Kidney (tissue), 14 donors: ENCODE results near the gene ME3. TPM values are rescaled to one million over a fixed set of nuclear protein-coding genes. Genes with fewer than 3 reads are reported as not detected.

Experiments
- DNase-seq, 5 donors: peaks; one replicate each; pipeline ENCODE4 v3.0.0-alpha.2; 2013 to 2020
- FAIRE-seq: peaks from 2 replicates; lab custom pipeline; 2012; peaks lifted over from hg19 to GRCh38; lab: Jason Lieb, UNC
- H3K27ac ChIP-seq, 2 donors: one replicate each; pipeline ENCODE4 v1.7.0; 2013; ENCODE audit warnings: low read depth in 2 of 2, low read length in 2 of 2, inconsistent platforms in 1 of 2
- H3K27me3 ChIP-seq: one replicate; pipeline ENCODE4 v1.7.1; 2013; ENCODE audit warnings: low read length, inconsistent platforms; ENCODE audit not compliant: control insufficient read depth, insufficient read depth
- H3K36me3 ChIP-seq, 3 donors: one replicate each; pipeline versions ENCODE4 v1.7.0 to v1.7.1; 2013; ENCODE audit warnings: low read length in 3 of 3, control low read depth in 1 of 3, inconsistent platforms in 1 of 3; ENCODE audit not compliant: insufficient read depth in 3 of 3, control insufficient read depth in 2 of 3
- H3K4me1 ChIP-seq, 3 donors: one replicate each; pipeline versions ENCODE4 v1.7.0 to v1.7.1; 2013; ENCODE audit warnings: low read length in 3 of 3, inconsistent platforms in 1 of 3, low read depth in 1 of 3; ENCODE audit not compliant: control insufficient read depth in 2 of 3, insufficient read depth in 2 of 3
- H3K4me3 ChIP-seq, 3 donors: one replicate each; pipeline versions ENCODE4 v1.7.0 to v1.8.1; 2013; ENCODE audit warnings: low read length in 3 of 3, control low read depth in 1 of 3, inconsistent platforms in 1 of 3
- H3K9ac ChIP-seq, 3 donors: one replicate each; pipeline versions ENCODE4 v1.7.0 to v1.7.1; 2013; ENCODE audit warnings: low read length in 3 of 3, control low read depth in 1 of 3, inconsistent platforms in 1 of 3
- H3K9me3 ChIP-seq, 3 donors: one replicate each; pipeline versions ENCODE4 v1.7.0 to v1.7.1; 2013; ENCODE audit warnings: low read length in 3 of 3, control low read depth in 1 of 3, inconsistent platforms in 1 of 3; ENCODE audit not compliant: control insufficient read depth in 2 of 3, insufficient read depth in 1 of 3
- intact Hi-C: fragments of 100-400 bp; cut with DNase I; formaldehyde crosslinking; loops from one replicate; pipeline ENCODE4 v1.11.1; 2022
- polyA plus RNA-seq: library from polyadenylated mRNA; stranded (reverse); fragments of 350-450 nt; fragmentation: Illumina TruSeq; extraction: RNeasy Lipid Tissue Mini Kit (QIAGEN cat#74804); gene quantifications from one replicate; pipeline ENCODE4 v1.2.3, GENCODE V29; 2014; ENCODE audit warnings: low read depth, low replicate concordance; ENCODE audit not compliant: insufficient read depth
- total RNA-seq: library from RNA; stranded (reverse); fragmentation: NEBNext Ultra II Directional; extraction: Animal tissue kit (Norgen Biotek cat#: 25700); gene quantifications from one replicate; pipeline ENCODE4 v1.2.1, GENCODE V29; 2021
- TF ChIP-seq, protein P1 (sequence below): IDR thresholded peaks from 3 replicates; pipeline ENCODE4 v1.5.1; 2012; ENCODE audit warnings: mild to moderate bottlenecking, moderate library complexity, borderline replicate concordance; ENCODE audit not compliant: insufficient read depth; ENCODE audit errors: extremely low read depth
- donor health status: control.
- donor health status: control.
- donor health status: control.
- donor health status: control.
- donor health status: control.
- donor health status: DM: yes; HTN: yes; CAD: no.
- donor health status: Normal renal cell carcinoma (clear cell type).

Gene ME3
- total and polyA plus RNA-seq, 2 donors from 2014 or later = 13.2 to 32.2 TPM

- FAIRE-seq = no peak
- no peak overlapping the region for H3K9ac ChIP-seq
- H3K27ac ChIP-seq = no peak overlapping the region
- no peaks in the 10 kb centered on the region for H3K4me1 ChIP-seq
- H3K36me3 ChIP-seq = peaks cover 0 to 18% (median 16%) of the 10 kb centered on the region in 3 donors
- H3K4me3 ChIP-seq = no peak overlapping the region
- no peaks in the 10 kb centered on the region for H3K27me3 ChIP-seq
- no peaks in the 10 kb centered on the region for H3K9me3 ChIP-seq
- TF ChIP-seq, protein P1, sequence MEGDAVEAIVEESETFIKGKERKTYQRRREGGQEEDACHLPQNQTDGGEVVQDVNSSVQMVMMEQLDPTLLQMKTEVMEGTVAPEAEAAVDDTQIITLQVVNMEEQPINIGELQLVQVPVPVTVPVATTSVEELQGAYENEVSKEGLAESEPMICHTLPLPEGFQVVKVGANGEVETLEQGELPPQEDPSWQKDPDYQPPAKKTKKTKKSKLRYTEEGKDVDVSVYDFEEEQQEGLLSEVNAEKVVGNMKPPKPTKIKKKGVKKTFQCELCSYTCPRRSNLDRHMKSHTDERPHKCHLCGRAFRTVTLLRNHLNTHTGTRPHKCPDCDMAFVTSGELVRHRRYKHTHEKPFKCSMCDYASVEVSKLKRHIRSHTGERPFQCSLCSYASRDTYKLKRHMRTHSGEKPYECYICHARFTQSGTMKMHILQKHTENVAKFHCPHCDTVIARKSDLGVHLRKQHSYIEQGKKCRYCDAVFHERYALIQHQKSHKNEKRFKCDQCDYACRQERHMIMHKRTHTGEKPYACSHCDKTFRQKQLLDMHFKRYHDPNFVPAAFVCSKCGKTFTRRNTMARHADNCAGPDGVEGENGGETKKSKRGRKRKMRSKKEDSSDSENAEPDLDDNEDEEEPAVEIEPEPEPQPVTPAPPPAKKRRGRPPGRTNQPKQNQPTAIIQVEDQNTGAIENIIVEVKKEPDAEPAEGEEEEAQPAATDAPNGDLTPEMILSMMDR = no peak
- DNase-seq = no peak
- intact Hi-C loops = no loop called here
Measured at GRCh38 chr11:86443415-86443814, 229.0 kb downstream of the ME3 start.

DNA sequence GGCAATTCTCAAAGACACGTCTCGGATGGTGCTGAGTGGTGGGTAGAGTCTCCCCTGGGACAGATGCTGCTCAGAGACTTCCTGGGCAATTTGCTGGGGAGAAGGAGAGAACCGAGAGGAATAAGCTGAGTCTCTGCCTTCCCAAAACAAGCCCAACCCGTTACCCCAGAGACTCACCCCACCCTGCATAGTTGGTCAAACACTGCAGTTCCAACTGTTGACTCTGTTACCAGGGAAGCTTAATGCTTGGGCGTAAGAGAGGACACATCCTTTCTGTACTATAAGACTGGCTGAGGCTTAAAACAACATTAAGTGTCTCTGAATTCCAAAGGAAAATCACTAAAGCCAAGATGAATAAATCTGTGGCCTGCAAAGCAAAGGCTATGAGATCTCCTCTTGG, 229.6 kb downstream of the ME3 start:
- Histone ChIP-seq H3K36me3 (peaks cover 0 to 18% (median 16%) of the 10 kb centered on the region in 3 donors), H3K9me3 (no peaks in the 10 kb centered on the region), H3K4me3 (no peak overlapping the region), H3K4me1 (no peaks in the 10 kb centered on the region), H3K9ac (no peak overlapping the region), H3K27ac (no peak overlapping the region), H3K27me3 (no peaks in the 10 kb centered on the region)
- intact Hi-C loops = no loop called here
- no peak for FAIRE-seq
- no peak for DNase-seq
- TF ChIP-seq, protein P1 = no peak

- TF ChIP-seq, protein P1 = no peak
- no peak for DNase-seq
- no peaks in the 10 kb centered on the region for H3K27me3 ChIP-seq
- H3K4me1 ChIP-seq = no peaks in the 10 kb centered on the region
- no peak for FAIRE-seq
- H3K4me3 ChIP-seq = no peak overlapping the region
- H3K27ac ChIP-seq = no peak overlapping the region
- intact Hi-C loops = no loop called here
- no peak overlapping the region for H3K9ac ChIP-seq
- H3K36me3 ChIP-seq = peaks cover 0 to 18% (median 16%) of the 10 kb centered on the region in 3 donors
- no peaks in the 10 kb centered on the region for H3K9me3 ChIP-seq
Measured at GRCh38 chr11:86442420-86442819, 230.0 kb downstream of the ME3 start.

DNA sequence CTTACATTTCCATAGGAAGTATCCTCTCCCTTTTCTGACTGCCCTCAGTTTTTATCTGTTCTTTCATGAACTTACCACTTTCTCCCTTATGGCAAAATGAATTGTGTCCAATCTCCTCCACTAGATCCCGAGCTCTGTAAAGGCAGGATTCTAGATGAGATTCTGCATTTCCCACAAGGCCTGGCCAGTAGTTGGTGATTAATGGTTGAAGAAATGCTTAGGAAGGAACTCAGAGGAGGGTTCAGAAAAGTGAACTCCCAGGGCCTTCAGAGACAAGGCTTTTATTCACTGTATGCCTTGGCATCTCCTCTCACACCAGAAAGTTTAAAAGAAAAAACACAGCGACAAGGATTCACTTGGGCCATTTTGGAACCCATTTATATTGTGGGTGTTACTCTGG, 231.6 kb downstream of the ME3 start:
- no peaks in the 10 kb centered on the region for H3K9me3 ChIP-seq
- H3K9ac ChIP-seq = no peak overlapping the region
- no peaks in the 10 kb centered on the region for H3K27me3 ChIP-seq
- intact Hi-C loops = no loop called here
- H3K4me3 ChIP-seq = no peak overlapping the region
- peaks cover 0 to 16% (median 15%) of the 10 kb centered on the region in 3 donors for H3K36me3 ChIP-seq
- DNase-seq (no peak), FAIRE-seq (no peak)
- no peak overlapping the region for H3K27ac ChIP-seq
- TF ChIP-seq, protein P1 = no peak
- H3K4me1 ChIP-seq = no peaks in the 10 kb centered on the region
